GM12892 (cell line): ENCODE results near the gene DCHS2.

Experiments used
- POLR2A ChIP-seq: IDR thresholded peaks from 2 replicates; pipeline ENCODE4 v1.6.1; 2011; ENCODE audit warnings: low read depth, low read length, control low read depth
- POLR2AphosphoS5 ChIP-seq: IDR thresholded peaks from 2 replicates; pipeline ENCODE4 v1.6.1; 2011; ENCODE audit warnings: low read depth, low read length, control low read depth
- TAF1 ChIP-seq: IDR thresholded peaks from 2 replicates; pipeline ENCODE4 v1.6.1; 2011; ENCODE audit warnings: low read depth, mild to moderate bottlenecking, control low read depth, low read length, borderline replicate concordance

DNA sequence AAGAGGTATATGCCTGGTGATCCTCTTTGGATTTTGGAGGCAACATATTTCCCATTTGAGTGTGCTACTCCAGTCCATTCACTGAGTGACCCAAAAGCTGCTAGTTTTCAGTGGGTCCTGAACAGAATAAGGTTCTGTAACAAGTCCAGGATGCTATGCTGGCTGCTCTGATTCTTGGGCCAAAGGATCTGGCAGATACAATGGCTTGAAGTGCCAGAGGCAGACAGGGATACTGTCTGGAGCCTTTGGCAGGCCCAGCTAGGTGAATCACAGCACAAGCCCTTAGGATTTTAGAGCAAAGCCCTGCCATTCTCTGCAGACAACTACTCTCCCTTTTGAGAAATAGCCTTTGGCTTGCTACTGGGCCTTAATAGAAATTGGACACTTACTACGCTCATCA, 40.6 kb downstream of the DCHS2 start:
- TF ChIP-seq POLR2A = no peak
- TF ChIP-seq POLR2AphosphoS5 = no peak
- TF ChIP-seq TAF1 = no peak
